Measurements from ENCODE around the gene TRAM2.

The TRAM2 gene

DNA sequence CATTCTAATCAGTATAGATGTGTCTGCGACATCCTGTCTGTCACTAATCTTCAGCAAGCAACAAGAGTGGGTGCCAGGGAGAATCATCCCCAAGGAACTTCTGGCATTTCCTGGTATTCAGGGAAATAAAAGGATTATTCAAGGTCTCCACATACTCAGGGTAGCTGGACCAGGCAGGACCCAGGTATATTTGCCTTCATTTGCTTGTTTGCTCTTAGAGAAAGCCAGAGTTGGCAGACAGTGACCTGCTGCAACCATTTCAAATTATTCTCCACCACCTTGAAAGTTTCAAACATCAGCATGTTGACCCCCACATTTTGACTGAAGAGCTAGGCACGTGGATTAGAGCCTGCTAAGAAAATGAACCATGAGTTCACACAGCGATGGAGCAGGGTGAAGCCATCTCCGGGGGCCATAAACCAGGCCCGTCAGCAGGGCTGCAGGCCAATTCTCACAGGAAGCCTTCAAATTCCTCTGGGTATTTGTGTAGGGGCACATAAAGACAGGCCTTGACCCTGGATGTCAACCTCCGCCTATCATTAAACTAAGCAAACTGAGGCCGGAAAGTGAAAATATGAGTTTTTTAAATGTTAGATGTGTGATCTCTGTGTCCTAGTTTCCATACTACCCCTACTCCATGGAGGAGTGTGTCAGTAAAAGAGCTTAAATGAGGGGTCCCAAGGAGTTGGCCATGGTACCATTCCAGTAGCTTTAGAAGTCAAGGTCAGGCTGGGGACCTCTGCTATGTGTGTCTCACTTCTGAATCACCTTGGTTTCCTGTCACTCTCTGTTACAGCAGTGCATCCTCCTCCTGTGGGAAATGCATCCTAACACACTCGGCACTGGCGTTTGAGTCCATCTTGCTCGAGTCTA is 32.9 kb downstream of the TRAM2 start:
- Histone ChIP-seq H2AK5ac (ENCODE audit: low read depth, low read length) (no peak overlapping the region), H3K27ac (replicated peaks; ENCODE audit: low read length) (no peak overlapping the region), H3K4me3 (ENCODE audit: low read length in 2 of 2) (no peak overlapping the region), H3K14ac (ENCODE audit: low read length) (no peak overlapping the region), H3K36me3 (replicated peaks in 1 of 2; ENCODE audit: control insufficient read depth in 2 of 2, insufficient read depth in 2 of 2, low read length in 2 of 2) (peaks cover 0 to 2% of the 10 kb centered on the region in 2 donors), H3K27me3 (ENCODE audit: control insufficient read depth in 3 of 3, insufficient read depth in 3 of 3, low read depth in 1 of 3, low read length in 3 of 3) (no peaks in the 10 kb centered on the region), H3K23ac (ENCODE audit: low read depth, low read length, poor library complexity) (no peak overlapping the region), H3K9me3 (replicated peaks in 1 of 2; ENCODE audit: control insufficient read depth in 2 of 2, insufficient read depth in 1 of 2, low read depth in 1 of 2, low read length in 2 of 2) (no peaks in the 10 kb centered on the region), H2AFZ (ENCODE audit: low read length) (no peak overlapping the region), H3K79me1 (ENCODE audit: low read depth, low read length) (peaks cover 4% of the 10 kb centered on the region), H2BK120ac (ENCODE audit: low read depth, low read length) (no peak overlapping the region), H2BK5ac (ENCODE audit: low read length) (no peak overlapping the region), H3K4ac (ENCODE audit: low read length) (no peak overlapping the region), H2BK12ac (ENCODE audit: low read length) (no peak overlapping the region), H4K8ac (ENCODE audit: low read depth, low read length) (no peak overlapping the region), H3K9ac (ENCODE audit: low read depth, low read length, poor library complexity) (no peak overlapping the region), H3K18ac (ENCODE audit: low read length) (no peak overlapping the region), H3K4me1 (ENCODE audit: control insufficient read depth in 2 of 2, insufficient read depth in 1 of 2, low read depth in 1 of 2, low read length in 2 of 2) (peaks cover 10 to 14% of the 10 kb centered on the region in 2 donors), H4K91ac (ENCODE audit: low read depth, low read length, poor library complexity) (no peak overlapping the region), H2BK15ac (ENCODE audit: low read length) (no peak overlapping the region), H3K4me2 (ENCODE audit: insufficient read depth, low read length, poor library complexity, severe bottlenecking) (no peak overlapping the region)
- DNase-seq (ENCODE audit: low spot score): no peak
- WGBS, 2 donors (ENCODE audit: extremely low coverage in 2 of 2, insufficient read length in 2 of 2, insufficient replicate concordance in 1 of 2): no CpG with 5 or more reads among the region's 10 CpGs

DNA sequence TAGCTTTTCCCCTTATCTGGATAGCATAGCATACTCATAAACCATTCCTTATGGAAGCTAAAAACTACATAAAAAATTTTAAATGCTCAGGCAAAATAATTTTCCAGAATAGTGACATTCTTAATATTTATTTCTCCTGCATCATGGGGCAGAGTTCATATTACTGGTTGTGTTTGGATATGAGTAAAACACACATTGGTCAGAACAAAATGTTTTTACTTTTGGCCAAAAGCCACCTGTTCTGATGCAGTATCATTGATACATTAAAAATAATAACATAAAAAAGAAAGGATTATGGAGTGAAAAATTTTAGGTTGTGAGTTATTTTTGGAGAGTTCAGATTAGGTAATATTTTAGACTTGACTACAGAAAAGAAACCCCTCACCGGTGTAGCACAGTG is 33.6 kb downstream of the TRAM2 start:
- Histone ChIP-seq H3K4ac (ENCODE audit: low read length) (no peak overlapping the region), H3K4me3 (ENCODE audit: low read length in 2 of 2) (no peak overlapping the region), H2AK5ac (ENCODE audit: low read depth, low read length) (no peak overlapping the region), H3K27me3 (ENCODE audit: control insufficient read depth in 3 of 3, insufficient read depth in 3 of 3, low read depth in 1 of 3, low read length in 3 of 3) (no peaks in the 10 kb centered on the region), H3K18ac (ENCODE audit: low read length) (no peak overlapping the region), H3K14ac (ENCODE audit: low read length) (no peak overlapping the region), H3K36me3 (replicated peaks in 1 of 2; ENCODE audit: control insufficient read depth in 2 of 2, insufficient read depth in 2 of 2, low read length in 2 of 2) (peaks cover 0 to 2% of the 10 kb centered on the region in 2 donors), H2AFZ (ENCODE audit: low read length) (no peak overlapping the region), H4K8ac (ENCODE audit: low read depth, low read length) (no peak overlapping the region), H3K23ac (ENCODE audit: low read depth, low read length, poor library complexity) (no peak overlapping the region), H3K9ac (ENCODE audit: low read depth, low read length, poor library complexity) (no peak overlapping the region), H2BK12ac (ENCODE audit: low read length) (no peak overlapping the region), H2BK5ac (ENCODE audit: low read length) (no peak overlapping the region), H3K79me1 (ENCODE audit: low read depth, low read length) (peaks cover 4% of the 10 kb centered on the region), H3K9me3 (replicated peaks in 1 of 2; ENCODE audit: control insufficient read depth in 2 of 2, insufficient read depth in 1 of 2, low read depth in 1 of 2, low read length in 2 of 2) (no peaks in the 10 kb centered on the region), H4K91ac (ENCODE audit: low read depth, low read length, poor library complexity) (no peak overlapping the region), H3K27ac (replicated peaks; ENCODE audit: low read length) (no peak overlapping the region), H3K4me2 (ENCODE audit: insufficient read depth, low read length, poor library complexity, severe bottlenecking) (no peak overlapping the region), H2BK120ac (ENCODE audit: low read depth, low read length) (no peak overlapping the region), H3K4me1 (ENCODE audit: control insufficient read depth in 2 of 2, insufficient read depth in 1 of 2, low read depth in 1 of 2, low read length in 2 of 2) (peaks cover 10 to 14% of the 10 kb centered on the region in 2 donors), H2BK15ac (ENCODE audit: low read length) (no peak overlapping the region)
- DNase-seq (ENCODE audit: low spot score): no peak
- no CpG with 5 or more reads among the region's 1 CpG for WGBS, 2 donors (ENCODE audit: extremely low coverage in 2 of 2, insufficient read length in 2 of 2, insufficient replicate concordance in 1 of 2)

DNA sequence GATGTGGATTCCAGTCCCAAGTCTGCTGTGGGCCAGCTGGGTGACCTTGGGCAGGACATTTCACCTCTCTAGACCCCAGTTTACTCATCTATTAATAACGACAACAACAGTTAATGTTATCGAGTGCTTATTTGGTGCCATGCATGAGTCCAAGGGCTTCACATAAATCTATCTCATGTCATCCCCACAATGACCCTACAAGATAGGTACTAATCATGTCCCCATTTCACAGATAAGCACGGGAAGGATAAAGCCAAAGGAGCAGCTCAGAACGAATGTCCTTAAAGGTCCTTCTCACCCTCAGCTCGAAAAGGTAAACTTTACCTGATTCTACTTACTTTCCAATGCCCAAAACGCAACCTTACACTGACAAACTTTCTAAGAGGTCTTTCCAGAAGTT is 35.7 kb downstream of the TRAM2 start:
- Histone ChIP-seq H2BK15ac (ENCODE audit: low read length) (no peak overlapping the region), H2AFZ (ENCODE audit: low read length) (no peak overlapping the region), H2BK120ac (ENCODE audit: low read depth, low read length) (no peak overlapping the region), H4K8ac (ENCODE audit: low read depth, low read length) (no peak overlapping the region), H3K9ac (ENCODE audit: low read depth, low read length, poor library complexity) (no peak overlapping the region), H2BK12ac (ENCODE audit: low read length) (no peak overlapping the region), H3K18ac (ENCODE audit: low read length) (no peak overlapping the region), H3K23ac (ENCODE audit: low read depth, low read length, poor library complexity) (no peak overlapping the region), H3K4me2 (ENCODE audit: insufficient read depth, low read length, poor library complexity, severe bottlenecking) (no peak overlapping the region), H3K79me1 (ENCODE audit: low read depth, low read length) (peaks cover 6% of the 10 kb centered on the region), H3K27ac (replicated peaks; ENCODE audit: low read length) (no peak overlapping the region), H2AK5ac (ENCODE audit: low read depth, low read length) (no peak overlapping the region), H3K9me3 (replicated peaks in 1 of 2; ENCODE audit: control insufficient read depth in 2 of 2, insufficient read depth in 1 of 2, low read depth in 1 of 2, low read length in 2 of 2) (no peaks in the 10 kb centered on the region), H3K36me3 (replicated peaks in 1 of 2; ENCODE audit: control insufficient read depth in 2 of 2, insufficient read depth in 2 of 2, low read length in 2 of 2) (peaks cover 0 to 2% of the 10 kb centered on the region in 2 donors), H3K14ac (ENCODE audit: low read length) (no peak overlapping the region), H3K27me3 (ENCODE audit: control insufficient read depth in 3 of 3, insufficient read depth in 3 of 3, low read depth in 1 of 3, low read length in 3 of 3) (no peaks in the 10 kb centered on the region), H3K4ac (ENCODE audit: low read length) (no peak overlapping the region), H3K4me1 (ENCODE audit: control insufficient read depth in 2 of 2, insufficient read depth in 1 of 2, low read depth in 1 of 2, low read length in 2 of 2) (peaks cover 7 to 10% of the 10 kb centered on the region in 2 donors), H2BK5ac (ENCODE audit: low read length) (no peak overlapping the region), H4K91ac (ENCODE audit: low read depth, low read length, poor library complexity) (no peak overlapping the region), H3K4me3 (ENCODE audit: low read length in 2 of 2) (no peak overlapping the region)
- no peak for DNase-seq (ENCODE audit: low spot score)
- WGBS, 2 donors (ENCODE audit: extremely low coverage in 2 of 2, insufficient read length in 2 of 2, insufficient replicate concordance in 1 of 2): no CpG with 5 or more reads among the region's 6 CpGs

DNA sequence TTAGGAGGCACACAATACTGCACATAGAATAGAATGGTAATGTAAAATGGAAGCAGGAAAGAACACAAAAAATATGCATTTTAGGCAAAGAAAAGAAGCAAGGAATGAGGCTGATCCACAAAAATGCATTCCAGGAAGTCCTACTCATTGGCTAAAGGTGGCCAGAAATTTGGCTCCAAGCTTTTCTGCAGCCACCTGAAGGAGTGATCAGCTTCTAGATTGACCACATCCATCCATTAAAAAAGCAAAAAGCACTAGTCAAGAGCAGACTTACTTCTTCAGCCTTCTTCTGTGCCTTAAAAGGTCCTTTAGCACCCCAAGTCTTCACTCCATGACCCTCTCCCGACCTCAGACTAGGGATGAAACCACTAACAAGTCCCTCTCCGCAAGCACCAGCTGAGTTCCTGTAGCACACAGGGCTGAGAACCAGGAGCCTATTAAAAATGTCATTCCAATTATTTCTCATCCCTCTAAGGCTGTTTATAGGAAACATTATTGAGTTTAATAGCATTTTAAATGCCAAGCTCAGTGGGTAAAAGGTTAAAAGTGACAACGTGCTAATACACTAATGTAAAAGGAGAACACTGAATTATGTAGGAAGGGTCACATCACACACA is 36.5 kb downstream of the TRAM2 start:
- no peaks in the 10 kb centered on the region for H3K27me3 ChIP-seq (ENCODE audit: control insufficient read depth in 3 of 3, insufficient read depth in 3 of 3, low read depth in 1 of 3, low read length in 3 of 3)
- H3K9me3 ChIP-seq (replicated peaks in 1 of 2; ENCODE audit: control insufficient read depth in 2 of 2, insufficient read depth in 1 of 2, low read depth in 1 of 2, low read length in 2 of 2): no peaks in the 10 kb centered on the region

More for the DNA sequence above, 36.5 kb downstream of the TRAM2 start:
- DNase-seq (ENCODE audit: low spot score): no peak
- Histone ChIP-seq H3K4me2 (ENCODE audit: insufficient read depth, low read length, poor library complexity, severe bottlenecking) (no peak overlapping the region), H3K27ac (replicated peaks; ENCODE audit: low read length) (no peak overlapping the region), H2AFZ (ENCODE audit: low read length) (no peak overlapping the region), H3K14ac (ENCODE audit: low read length) (no peak overlapping the region), H4K8ac (ENCODE audit: low read depth, low read length) (no peak overlapping the region), H3K9ac (ENCODE audit: low read depth, low read length, poor library complexity) (no peak overlapping the region), H2BK5ac (ENCODE audit: low read length) (no peak overlapping the region), H4K91ac (ENCODE audit: low read depth, low read length, poor library complexity) (no peak overlapping the region), H3K36me3 (replicated peaks in 1 of 2; ENCODE audit: control insufficient read depth in 2 of 2, insufficient read depth in 2 of 2, low read length in 2 of 2) (peaks cover 0 to 2% of the 10 kb centered on the region in 2 donors), H3K23ac (ENCODE audit: low read depth, low read length, poor library complexity) (no peak overlapping the region), H3K79me1 (ENCODE audit: low read depth, low read length) (peaks cover 2% of the 10 kb centered on the region), H3K4me3 (ENCODE audit: low read length in 2 of 2) (no peak overlapping the region), H2BK15ac (ENCODE audit: low read length) (no peak overlapping the region), H2AK5ac (ENCODE audit: low read depth, low read length) (no peak overlapping the region), H3K18ac (ENCODE audit: low read length) (no peak overlapping the region), H2BK120ac (ENCODE audit: low read depth, low read length) (no peak overlapping the region), H3K4me1 (ENCODE audit: control insufficient read depth in 2 of 2, insufficient read depth in 1 of 2, low read depth in 1 of 2, low read length in 2 of 2) (peaks cover 8 to 10% of the 10 kb centered on the region in 2 donors), H3K4ac (ENCODE audit: low read length) (no peak overlapping the region), H2BK12ac (ENCODE audit: low read length) (no peak overlapping the region)
- no CpG with 5 or more reads among the region's 3 CpGs for WGBS, 2 donors (ENCODE audit: extremely low coverage in 2 of 2, insufficient read length in 2 of 2, insufficient replicate concordance in 1 of 2)
